H9 (cell line): ENCODE data around the gene GIPC2. TPM values are rescaled to one million over a fixed set of nuclear protein-coding genes. Genes with fewer than 3 reads are reported as not detected.

ENCODE experiments used
- DNase-seq: peaks from one replicate; pipeline ENCODE4 v3.0.0-alpha.2; 2017
- H2AFZ ChIP-seq: one replicate; pipeline ENCODE4 v1.6.1; 2013; ENCODE audit warnings: mild to moderate bottlenecking, low read length, control low read depth, moderate library complexity
- H2AK5ac ChIP-seq: 2 replicates; pipeline ENCODE4 v1.6.1; 2013; ENCODE audit warnings: low read length, control low read depth, mixed read lengths; ENCODE audit not compliant: insufficient read length
- H2BK120ac ChIP-seq: one replicate; pipeline ENCODE4 v1.6.1; 2013; ENCODE audit warnings: low read depth, mild to moderate bottlenecking, low read length, control low read depth, inconsistent platforms; ENCODE audit not compliant: poor library complexity, severe bottlenecking
- H2BK12ac ChIP-seq: 2 replicates; pipeline ENCODE4 v1.6.1; 2013; ENCODE audit warnings: low read length, control low read depth, mixed read lengths, low read depth; ENCODE audit not compliant: insufficient read length
- H2BK15ac ChIP-seq: 2 replicates; pipeline ENCODE4 v1.6.1; 2013; ENCODE audit warnings: low read depth, low read length, control low read depth
- H2BK20ac ChIP-seq: one replicate; pipeline ENCODE4 v1.6.1; 2013; ENCODE audit warnings: low read depth, mild to moderate bottlenecking, low read length, control low read depth, inconsistent platforms; ENCODE audit not compliant: poor library complexity, severe bottlenecking
- H2BK5ac ChIP-seq: 2 replicates; pipeline ENCODE4 v1.6.1; 2013; ENCODE audit warnings: low read length, control low read depth, mixed read lengths; ENCODE audit not compliant: insufficient read length
- H3K14ac ChIP-seq: 2 replicates; pipeline ENCODE4 v1.6.1; 2013; ENCODE audit warnings: low read length, control low read depth; ENCODE audit not compliant: insufficient read depth
- H3K18ac ChIP-seq: 2 replicates; pipeline ENCODE4 v1.6.1; 2013; ENCODE audit warnings: low read depth, mild to moderate bottlenecking, mixed read lengths, low read length, control low read depth; ENCODE audit not compliant: insufficient read length
- H3K23ac ChIP-seq: 2 replicates; pipeline ENCODE4 v1.6.1; 2013; ENCODE audit warnings: low read length, control low read depth, mixed read lengths, low read depth; ENCODE audit not compliant: insufficient read length
- H3K23me2 ChIP-seq: 2 replicates; pipeline ENCODE4 v1.6.1; 2013; ENCODE audit warnings: low read depth, mild to moderate bottlenecking, mixed read lengths, low read length, control low read depth; ENCODE audit not compliant: insufficient read length, poor library complexity, severe bottlenecking
- H3K27ac ChIP-seq: 2 replicates; pipeline ENCODE4 v1.5.1; 2013; ENCODE audit warnings: low read length, control low read depth, mixed read lengths, low read depth; ENCODE audit not compliant: insufficient read length
- H3K27me3 ChIP-seq: 2 replicates; pipeline ENCODE4 v1.6.1; 2013; ENCODE audit warnings: low read length, control low read depth, inconsistent platforms; ENCODE audit not compliant: insufficient read depth
- H3K4ac ChIP-seq: 2 replicates; pipeline ENCODE4 v1.6.1; 2013; ENCODE audit warnings: low read depth, mild to moderate bottlenecking, control low read depth, inconsistent platforms, low read length, moderate library complexity
- H3K4me1 ChIP-seq: 2 replicates; pipeline ENCODE4 v1.6.1; 2013; ENCODE audit warnings: low read length, control low read depth, inconsistent platforms; ENCODE audit not compliant: insufficient read depth
- H3K4me2 ChIP-seq: 2 replicates; pipeline ENCODE4 v1.6.1; 2013; ENCODE audit warnings: low read length, control low read depth, mixed read lengths; ENCODE audit not compliant: insufficient read length, insufficient read depth
- H3K56ac ChIP-seq: 2 replicates; pipeline ENCODE4 v1.6.1; 2013; ENCODE audit warnings: low read depth, mild to moderate bottlenecking, mixed read lengths, low read length, control low read depth; ENCODE audit not compliant: insufficient read length
- H3K79me1 ChIP-seq: 2 replicates; pipeline ENCODE4 v1.6.1; 2013; ENCODE audit warnings: low read depth, mild to moderate bottlenecking, moderate library complexity, low read length, control low read depth, inconsistent platforms; ENCODE audit not compliant: insufficient read depth, poor library complexity, severe bottlenecking
- H3K79me2 ChIP-seq: 2 replicates; pipeline ENCODE4 v1.6.1; 2013; ENCODE audit warnings: low read length, control low read depth, inconsistent platforms; ENCODE audit not compliant: insufficient read depth
- H3K9ac ChIP-seq: 2 replicates; pipeline ENCODE4 v1.6.1; 2013; ENCODE audit warnings: low read length, control low read depth, mixed read lengths; ENCODE audit not compliant: insufficient read length; ENCODE audit errors: extremely low read depth
- H3K9me3 ChIP-seq: one replicate; pipeline ENCODE4 v1.6.1; 2013; ENCODE audit warnings: low read depth, low read length, inconsistent platforms; ENCODE audit not compliant: control insufficient read depth
- H3T11ph ChIP-seq: one replicate; pipeline ENCODE4 v1.6.1; 2013; ENCODE audit warnings: mild to moderate bottlenecking, low read length, control low read depth, inconsistent platforms
- H4K20me1 ChIP-seq: one replicate; pipeline ENCODE4 v1.6.1; 2013; ENCODE audit not compliant: control insufficient read depth, insufficient read length, insufficient read depth
- H4K5ac ChIP-seq: 2 replicates; pipeline ENCODE4 v1.6.1; 2013; ENCODE audit warnings: low read depth, mild to moderate bottlenecking, mixed read lengths, low read length, control low read depth; ENCODE audit not compliant: insufficient read length
- H4K8ac ChIP-seq: replicated peaks from 2 replicates; pipeline ENCODE4 v1.6.1; 2013; ENCODE audit warnings: low read length, control low read depth, mixed read lengths, low read depth; ENCODE audit not compliant: insufficient read length
- H4K91ac ChIP-seq: 2 replicates; pipeline ENCODE4 v1.6.1; 2013; ENCODE audit warnings: low read depth, mild to moderate bottlenecking, moderate library complexity, mixed read lengths, low read length, control low read depth; ENCODE audit not compliant: insufficient read length
- H3K27ac Mint-ChIP-seq, 3 experiments: 2 replicates in 2 of 3; 3 replicates in 1 of 3; pipeline ENCODE4 v1.8.0; 2020 to 2021; ENCODE audit warnings: mixed read lengths in 3 of 3, mild to moderate bottlenecking in 1 of 3, moderate library complexity in 1 of 3
- H3K27me3 Mint-ChIP-seq: 2 replicates; pipeline ENCODE4 v1.8.0; 2021; ENCODE audit warnings: low read depth, mild to moderate bottlenecking, moderate library complexity, mixed read lengths
- H3K36me3 Mint-ChIP-seq, 3 experiments: 2 replicates in 2 of 3; 3 replicates in 1 of 3; pipeline ENCODE4 v1.8.0; 2020 to 2021; ENCODE audit warnings: low read depth in 3 of 3, mixed read lengths in 3 of 3; ENCODE audit not compliant: insufficient read depth in 1 of 3
- H3K4me1 Mint-ChIP-seq, 2 experiments: 2 replicates each; pipeline ENCODE4 v1.8.0; 2020; ENCODE audit warnings: mixed read lengths in 2 of 2
- H3K4me3 Mint-ChIP-seq, 2 experiments: 2 replicates in 1 of 2; 3 replicates in 1 of 2; pipeline ENCODE4 v1.8.0; 2020 to 2021; ENCODE audit warnings: mild to moderate bottlenecking in 2 of 2, mixed read lengths in 2 of 2, moderate library complexity in 1 of 2
- H3K9me3 Mint-ChIP-seq, 2 experiments: 2 replicates in 1 of 2; 3 replicates in 1 of 2; pipeline ENCODE4 v1.8.0; 2020; ENCODE audit warnings: mild to moderate bottlenecking in 2 of 2, mixed read lengths in 2 of 2, moderate library complexity in 1 of 2
- CTCF ChIP-seq: fragments of 200-600 bp; sonication (generic); conservative IDR thresholded peaks from 3 replicates; pipeline ENCODE4 v1.8.0; 2021; ENCODE audit warnings: antibody characterized with exemption, mild to moderate bottlenecking
- WGBS: extraction: QIAGEN DNeasy Blood & Tissue Kit; methylation state at CpG from one replicate; pipeline ENCODE4 v1.1.7; 2013; ENCODE audit warnings: missing lambda C conversion rate, low lambda C conversion rate, mixed read lengths; ENCODE audit not compliant: insufficient read length; ENCODE audit errors: extremely low coverage; 5-methylcytosine and 5-hydroxymethylcytosine counted together
- total RNA-seq: library from RNA; stranded (reverse); gene quantifications from 2 replicates; pipeline ENCODE4 v1.2.1, GENCODE V29; 2021

GIPC2 gene
- total RNA-seq, 1 experiment from 2014 or later, result 0.85 TPM

GRCh38 chr1:78043436-78043835 lies 2.3 kb upstream of the GIPC2 start:
- Histone ChIP-seq H4K20me1 (no peaks in the 10 kb centered on the region), H3K27ac (no peak overlapping the region), H3K23me2 (peaks cover 7% of the 10 kb centered on the region), H3K56ac (no peak overlapping the region), H2BK12ac (no peak overlapping the region), H3T11ph (no peak overlapping the region), H4K5ac (no peak overlapping the region), H3K9me3 (no peaks in the 10 kb centered on the region), H3K9ac (no peak overlapping the region), H4K8ac (no peak overlapping the region), H2BK15ac (no peak overlapping the region), H3K4me2 (no peak overlapping the region), H3K14ac (no peak overlapping the region), H2BK20ac (no peak overlapping the region), H3K79me1 (no peaks in the 10 kb centered on the region), H3K4ac (no peak overlapping the region), H3K18ac (no peak overlapping the region), H3K4me1 (peaks cover 2% of the 10 kb centered on the region; the same call in 1 of the 2 replicates), H3K27me3 (peaks cover 3% of the 10 kb centered on the region; the same call in 1 of the 2 replicates), H3K79me2 (no peaks in the 10 kb centered on the region), H4K91ac (no peak overlapping the region), H2AFZ (no peak overlapping the region), H2BK5ac (no peak overlapping the region), H2BK120ac (no peak overlapping the region), H3K23ac (no peak overlapping the region), H2AK5ac (no peak overlapping the region)
- Mint-ChIP-seq H3K27ac (no peak overlapping the region), H3K36me3 (no peaks in the 10 kb centered on the region; a peak in 1 of 7 replicates), H3K4me1 (peaks cover 18 to 22% of the 10 kb centered on the region in 2 experiments), H3K27me3 (peaks cover 50% of the 10 kb centered on the region), H3K9me3 (no peaks in the 10 kb centered on the region), H3K4me3 (no peak overlapping the region)
- no CpG with 5 or more reads among the region's 3 CpGs for WGBS
- DNase-seq, result no peak
- TF ChIP-seq CTCF, result no peak
